K562 (cell line): ENCODE measurements around the gene FGF1. TPM values are rescaled to one million over a fixed set of nuclear protein-coding genes. Genes with fewer than 3 reads are reported as not detected.

Source experiments
- ATAC-seq: fragments of 200-7000 bp; cut with Tn5 transposase; 3 replicates; pipeline ENCODE4 v1.9.1; 2020; ENCODE audit warnings: moderate library complexity
- BruUV-seq: library from RNA; stranded (reverse); fragments of 400-500 nt; replicated peaks from 2 replicates; lab custom pipeline; 2021; lab: Mats Ljungman, UMichigan
- CTCF ChIA-PET: fragments of 300-600 bp; formaldehyde crosslinking; extraction: SDS; loops from one replicate; lab custom pipeline; 2021; ENCODE audit warnings: low intra/inter-chr PET ratio; lab: Yijun Ruan, JAX
- POLR2A ChIA-PET: fragments of 300-600, 350-650 bp; sonication (Branson Sonifier 250); formaldehyde crosslinking; extraction: SDS; loops from one replicate; lab custom pipeline; 2021; ENCODE audit warnings: antibody characterized with exemption, inconsistent platforms; lab: Yijun Ruan, JAX
- DNase-seq, 4 experiments: peaks; one replicate each; pipeline versions ENCODE4 v3.0.0 to v3.0.0-alpha.2; 2011 to 2018; ENCODE audit warnings: low spot score in 3 of 4, mixed read lengths in 3 of 4; ENCODE audit errors: extremely low read depth in 1 of 4
- FAIRE-seq: peaks from 2 replicates; lab custom pipeline; 2011; peaks lifted over from hg19 to GRCh38; lab: Jason Lieb, UNC
- H2AFZ ChIP-seq: 2 replicates; pipeline ENCODE4 v1.6.0; 2011; ENCODE audit warnings: low read depth, low read length, control low read depth, inconsistent platforms
- H3K27ac ChIP-seq: fragments of 200-600 bp; 3 replicates; pipeline ENCODE4 v1.8.0; 2011; ENCODE audit warnings: low read depth, mild to moderate bottlenecking, control low read depth, inconsistent platforms, low read length, moderate library complexity, mixed read lengths; ENCODE audit errors: extremely low read depth
- H3K27me3 ChIP-seq, 2 experiments: fragments of 300-600 bp in 1 of 2; 2 replicates in 1 of 2; 3 replicates in 1 of 2; pipeline versions ENCODE4 v1.6.0 to v1.8.0; 2011; ENCODE audit warnings: inconsistent platforms in 2 of 2, low read length in 2 of 2, mild to moderate bottlenecking in 1 of 2, mixed read lengths in 1 of 2, moderate library complexity in 1 of 2; ENCODE audit not compliant: control insufficient read depth in 2 of 2, insufficient read depth in 2 of 2
- H3K36me3 ChIP-seq: fragments of 300-600 bp; 3 replicates; pipeline ENCODE4 v1.8.0; 2011; ENCODE audit warnings: mild to moderate bottlenecking, low read length, inconsistent platforms; ENCODE audit not compliant: control insufficient read depth, insufficient read depth
- H3K4me1 ChIP-seq, 2 experiments: fragments of 200-600 bp in 1 of 2; replicated peaks in 1 of 2; 2 replicates in 1 of 2; 3 replicates in 1 of 2; pipeline versions ENCODE4 v1.5.1 to v1.8.0; 2011; ENCODE audit warnings: inconsistent platforms in 2 of 2, low read length in 2 of 2, mild to moderate bottlenecking in 1 of 2, mixed read lengths in 1 of 2, moderate library complexity in 1 of 2; ENCODE audit not compliant: control insufficient read depth in 2 of 2, insufficient read depth in 2 of 2
- H3K4me2 ChIP-seq: 2 replicates; pipeline ENCODE4 v1.6.1; 2011; ENCODE audit warnings: low read length, control low read depth, inconsistent platforms, mixed read lengths; ENCODE audit not compliant: insufficient read depth
- H3K4me3 ChIP-seq: fragments of 200-600 bp; sonication (generic), shearing (Covaris generic); 2 replicates; pipeline ENCODE4 v1.5.1; 2016; ENCODE audit warnings: control low read depth, inconsistent platforms
- H3K79me2 ChIP-seq: fragments of 200-600 bp; 3 replicates; pipeline ENCODE4 v1.8.0; 2011; ENCODE audit warnings: low read length, inconsistent platforms; ENCODE audit not compliant: control insufficient read depth, insufficient read depth
- H3K9ac ChIP-seq, 2 experiments: 2 replicates each; pipeline versions ENCODE4 v1.6.0 to v1.6.1; 2011; ENCODE audit warnings: low read depth in 2 of 2, low read length in 2 of 2, control low read depth in 1 of 2, inconsistent platforms in 1 of 2, mild to moderate bottlenecking in 1 of 2, mixed read lengths in 1 of 2; ENCODE audit not compliant: insufficient read depth in 1 of 2
- H3K9me1 ChIP-seq: one replicate; pipeline ENCODE4 v1.6.0; 2011; ENCODE audit warnings: inconsistent platforms, mild to moderate bottlenecking, low read length, moderate library complexity; ENCODE audit not compliant: control insufficient read depth, insufficient read depth
- H3K9me3 ChIP-seq: replicated peaks from 2 replicates; pipeline ENCODE4 v1.5.1; 2011; ENCODE audit warnings: low read depth, low read length, inconsistent platforms; ENCODE audit not compliant: control insufficient read depth, insufficient read depth
- H4K20me1 ChIP-seq: replicated peaks from 2 replicates; pipeline ENCODE4 v1.6.1; 2011; ENCODE audit warnings: low read length, inconsistent platforms, mixed read lengths; ENCODE audit not compliant: control insufficient read depth, insufficient read depth
- BRD9 ChIP-seq: fragments of 450-650 bp; IDR thresholded peaks from 2 replicates; pipeline ENCODE4 v1.6.1; 2018; ENCODE audit warnings: low read depth; ENCODE audit not compliant: partially characterized antibody
- GATAD2A ChIP-seq: fragments of 450-650 bp; IDR thresholded peaks from 2 replicates; pipeline ENCODE4 v1.6.1; 2017
- PHB ChIP-seq: fragments of 250-450 bp; sonication (Bioruptor Pico); IDR thresholded peaks from 2 replicates; pipeline ENCODE4 v1.5.0; 2021
- SMC3 ChIP-seq: conservative IDR thresholded peaks from 2 replicates; pipeline ENCODE4 v1.6.1; 2011; ENCODE audit warnings: low read depth, low read length, improper control_type of control experiment; ENCODE audit not compliant: insufficient read depth
- TCF7L2 ChIP-seq: fragments of 150-350 bp; IDR thresholded peaks from 2 replicates; pipeline ENCODE4 v1.6.1; 2016; ENCODE audit warnings: low read depth, mild to moderate bottlenecking, low read length, moderate library complexity
- ZNF436 ChIP-seq: fragments of 250-450, 450-650 bp; sonication (Bioruptor Pico); formaldehyde crosslinking; IDR thresholded peaks from 2 replicates; pipeline ENCODE4 v1.7.0; 2020; ENCODE audit warnings: mild to moderate bottlenecking
- WGBS: fragments of 100-300 bp; shearing (Covaris generic); methylation state at CpG from one replicate; pipeline ENCODE4 v1.1.6; 2016; ENCODE audit warnings: low coverage, mixed read lengths; ENCODE audit not compliant: insufficient coverage; ENCODE audit errors: missing lambda C conversion rate; 5-methylcytosine and 5-hydroxymethylcytosine counted together
- in situ Hi-C: fragments of 300-500 bp; cut with MboI; formaldehyde crosslinking; loops from 4 replicates; pipeline ENCODE4 v1.15.0; 2018; ENCODE audit warnings: inconsistent platforms, mixed read lengths
- intact Hi-C: fragments of 100-400 bp; cut with micrococcal nuclease; formaldehyde crosslinking; loops from 2 replicates; pipeline ENCODE4 v1.14.2; 2022
- polyA plus RNA-seq, 8 experiments: library from polyadenylated mRNA; depleted of rRNA in 4 of 8; stranded (reverse) in 5 of 8; unstranded in 3 of 8; fragments of >200 nt; fragmentation: Nextera tagmentation in 2 of 8; fragmentation: Illumina TruSeq in 1 of 8; extraction: Ambion mirVana in 2 of 8; extraction: Trizol in 1 of 8; gene quantifications; 2 replicates each; pipeline versions ENCODE4 v1.2.1 to v1.2.3, GENCODE V29; 2011 to 2014; ENCODE audit warnings: inconsistent platforms in 1 of 8, missing spikeins in 1 of 8
- total RNA-seq, 7 experiments: library from RNA; depleted of rRNA in 6 of 7; stranded (reverse); fragments of >200 nt in 6 of 7; fragmentation: Illumina TruSeq in 2 of 7; extraction: Trizol in 2 of 7; gene quantifications; 2 replicates each; pipeline versions ENCODE4 v1.2.1 to v1.2.3, GENCODE V29; 2011 to 2021; ENCODE audit warnings: low replicate concordance in 1 of 7
- TF ChIP-seq, protein P1 (sequence below): fragments of 250-450 bp; sonication (Bioruptor Pico); IDR thresholded peaks from 2 replicates; pipeline ENCODE4 v1.4.0; 2020; ENCODE audit warnings: borderline replicate concordance
- TF ChIP-seq, protein P2 (sequence below): fragments of 450-650 bp; IDR thresholded peaks from 2 replicates; pipeline ENCODE4 v1.6.1; 2014; ENCODE audit warnings: low read depth, mild to moderate bottlenecking, moderate library complexity, borderline replicate concordance

Gene FGF1
- total and polyA plus RNA-seq, 9 of the 15 experiments (the other 6 are each of a cell fraction or from before 2014, with no cell fraction given), result not detected

DNA sequence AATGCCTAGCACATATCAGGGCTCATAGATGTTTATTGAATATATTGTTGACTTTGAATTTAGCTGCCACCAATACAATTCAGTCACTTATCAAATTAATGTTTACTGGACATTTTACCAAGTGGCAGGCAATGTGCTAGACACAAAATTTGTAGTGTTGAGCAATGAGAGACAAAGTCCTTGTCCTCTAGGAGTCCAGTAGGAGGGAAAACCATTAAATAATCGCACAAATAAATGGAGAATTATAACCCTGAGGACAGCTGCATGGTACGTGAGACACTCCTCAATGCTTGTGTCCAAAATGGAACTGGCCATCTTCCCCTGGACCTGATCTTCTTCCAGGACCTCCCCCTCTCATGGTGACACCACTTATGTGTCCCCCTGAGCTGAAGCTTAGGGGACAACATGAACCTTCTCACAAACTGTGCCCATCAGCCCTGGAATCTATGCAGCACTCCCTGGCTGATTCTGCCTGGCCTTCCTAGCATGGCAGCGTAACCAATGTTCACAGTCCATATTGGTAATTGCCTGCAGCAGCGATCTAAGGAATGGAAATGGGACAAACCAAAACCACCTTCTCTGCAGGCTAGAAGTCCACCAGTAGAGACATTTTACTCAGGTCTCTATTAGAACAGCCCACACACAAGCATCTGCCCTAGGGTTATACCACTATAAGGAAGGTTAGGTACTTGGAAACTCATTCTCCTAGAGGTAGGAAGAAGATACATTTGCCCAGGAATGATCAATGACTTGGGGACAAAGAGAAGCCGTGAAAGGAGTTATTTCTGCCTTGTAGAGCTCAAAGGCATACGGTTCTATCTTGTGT is 75.5 kb downstream of the FGF1 start (continued):
- TF ChIP-seq GATAD2A, result no peak

DNA sequence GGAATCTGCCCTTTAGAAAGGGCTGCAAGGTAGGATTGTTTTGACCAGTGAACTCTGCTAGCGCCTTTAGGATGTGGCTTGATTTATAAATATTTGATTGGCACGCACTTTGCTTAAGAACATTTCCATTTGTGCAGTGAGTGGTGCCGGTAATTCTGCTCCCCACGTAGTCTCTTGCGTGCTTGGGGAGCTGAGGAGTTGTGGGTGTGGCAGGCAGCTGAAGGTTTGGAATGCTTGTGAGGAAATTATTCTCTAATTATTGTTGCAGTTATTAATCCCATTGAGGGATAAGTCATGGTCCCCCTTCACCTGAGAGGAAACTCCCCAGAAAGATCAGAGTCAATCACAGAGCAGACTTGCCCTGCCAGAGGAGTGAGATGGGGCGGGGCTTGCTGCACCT is 76.7 kb downstream of the FGF1 start:
- H3K4me3 ChIP-seq, result no peak overlapping the region
- no peaks in the 10 kb centered on the region for H3K36me3 ChIP-seq
- H4K20me1 ChIP-seq, result no peaks in the 10 kb centered on the region
- no peak overlapping the region for H3K27ac ChIP-seq
- CTCF ChIA-PET, result no interaction called here
- POLR2A ChIA-PET, result interaction anchor here (0.7 kb wide), 1 partner anchor 38 kb away, joined by 3 read pairs; no protein-coding TSS in a partner anchor
- H3K27me3 ChIP-seq, result peaks cover 21 to 48% of the 10 kb centered on the region in 2 experiments; a peak in 4 of 5 replicates
- no peaks in the 10 kb centered on the region for H3K79me2 ChIP-seq
- in situ Hi-C loops, result no loop called here
- intact Hi-C loops, result no loop called here
- H3K9me3 ChIP-seq, result no peaks in the 10 kb centered on the region
- TF ChIP-seq, protein P1, sequence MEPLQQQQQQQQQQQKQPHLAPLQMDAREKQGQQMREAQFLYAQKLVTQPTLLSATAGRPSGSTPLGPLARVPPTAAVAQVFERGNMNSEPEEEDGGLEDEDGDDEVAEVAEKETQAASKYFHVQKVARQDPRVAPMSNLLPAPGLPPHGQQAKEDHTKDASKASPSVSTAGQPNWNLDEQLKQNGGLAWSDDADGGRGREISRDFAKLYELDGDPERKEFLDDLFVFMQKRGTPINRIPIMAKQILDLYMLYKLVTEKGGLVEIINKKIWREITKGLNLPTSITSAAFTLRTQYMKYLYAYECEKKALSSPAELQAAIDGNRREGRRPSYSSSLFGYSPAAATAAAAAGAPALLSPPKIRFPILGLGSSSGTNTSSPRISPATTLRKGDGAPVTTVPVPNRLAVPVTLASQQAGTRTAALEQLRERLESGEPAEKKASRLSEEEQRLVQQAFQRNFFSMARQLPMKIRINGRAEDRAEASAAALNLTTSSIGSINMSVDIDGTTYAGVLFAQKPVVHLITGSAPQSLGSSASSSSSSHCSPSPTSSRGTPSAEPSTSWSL, result no peak
- no peak for TF ChIP-seq ZNF436 (CRISPR knock-in tag)
- no peak for TF ChIP-seq BRD9
- TF ChIP-seq, protein P2, sequence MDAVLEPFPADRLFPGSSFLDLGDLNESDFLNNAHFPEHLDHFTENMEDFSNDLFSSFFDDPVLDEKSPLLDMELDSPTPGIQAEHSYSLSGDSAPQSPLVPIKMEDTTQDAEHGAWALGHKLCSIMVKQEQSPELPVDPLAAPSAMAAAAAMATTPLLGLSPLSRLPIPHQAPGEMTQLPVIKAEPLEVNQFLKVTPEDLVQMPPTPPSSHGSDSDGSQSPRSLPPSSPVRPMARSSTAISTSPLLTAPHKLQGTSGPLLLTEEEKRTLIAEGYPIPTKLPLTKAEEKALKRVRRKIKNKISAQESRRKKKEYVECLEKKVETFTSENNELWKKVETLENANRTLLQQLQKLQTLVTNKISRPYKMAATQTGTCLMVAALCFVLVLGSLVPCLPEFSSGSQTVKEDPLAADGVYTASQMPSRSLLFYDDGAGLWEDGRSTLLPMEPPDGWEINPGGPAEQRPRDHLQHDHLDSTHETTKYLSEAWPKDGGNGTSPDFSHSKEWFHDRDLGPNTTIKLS, result no peak
- TF ChIP-seq SMC3, result no peak
- TF ChIP-seq TCF7L2, result no peak
- no peak for TF ChIP-seq PHB
- ATAC-seq (no peak), FAIRE-seq (no peak), DNase-seq (no peak)
- no peak overlapping the region for H2AFZ ChIP-seq
- no TSS peak for BruUV-seq
- H3K4me1 ChIP-seq, result no peaks in the 10 kb centered on the region
- WGBS, result 0% methylated on average over 6 of the region's 6 CpGs
- H3K9ac ChIP-seq, result no peak overlapping the region
- H3K9me1 ChIP-seq, result no peaks in the 10 kb centered on the region
- no peak overlapping the region for H3K4me2 ChIP-seq
